SK-N-SH (cell line): ENCODE data around the gene MYCL.

ENCODE experiments used
- CTCF ChIP-seq: fragments of 200-600 bp; sonication (generic); IDR thresholded peaks from 2 replicates; pipeline ENCODE4 v1.6.1; 2017; ENCODE audit warnings: antibody characterized with exemption, mild to moderate bottlenecking, moderate library complexity
- EP300 ChIP-seq, 2 experiments: IDR thresholded peaks; 2 replicates each; pipeline versions ENCODE4 v1.4.0 to v1.6.1; 2012; ENCODE audit warnings: borderline replicate concordance in 1 of 2, low read depth in 1 of 2, low read length in 1 of 2
- FOSL2 ChIP-seq: IDR thresholded peaks from 2 replicates; pipeline ENCODE4 v1.4.0; 2012; ENCODE audit warnings: low read depth, mild to moderate bottlenecking, moderate library complexity, borderline replicate concordance
- FOXJ3 ChIP-seq: sonication (generic); formaldehyde crosslinking; IDR thresholded peaks from 2 replicates; pipeline ENCODE4 v1.5.1; 2020; ENCODE audit warnings: mild to moderate bottlenecking, missing genetic modification reagents
- GABPA ChIP-seq: IDR thresholded peaks from 2 replicates; pipeline ENCODE4 v1.4.0; 2012; ENCODE audit warnings: low read depth, mild to moderate bottlenecking
- MAX ChIP-seq: IDR thresholded peaks from 2 replicates; pipeline ENCODE4 v1.4.0; 2012; ENCODE audit warnings: low read depth
- MEF2A ChIP-seq: IDR thresholded peaks from 2 replicates; pipeline ENCODE4 v1.4.0; 2012; ENCODE audit warnings: low read depth, borderline replicate concordance
- PBX3 ChIP-seq: IDR thresholded peaks from 2 replicates; pipeline ENCODE4; 2012
- POLR2AphosphoS5 ChIP-seq: IDR thresholded peaks from 2 replicates; pipeline ENCODE4 v1.6.1; 2012; ENCODE audit warnings: low read depth, low read length
- RAD21 ChIP-seq: IDR thresholded peaks from 2 replicates; pipeline ENCODE4 v1.6.1; 2012; ENCODE audit warnings: mild to moderate bottlenecking, low read length
- REST ChIP-seq: IDR thresholded peaks from 2 replicates; pipeline ENCODE4 v1.6.1; 2012; ENCODE audit warnings: mild to moderate bottlenecking, low read depth, low read length, moderate library complexity
- RFX5 ChIP-seq: IDR thresholded peaks from 2 replicates; pipeline ENCODE4 v1.6.1; 2012; ENCODE audit warnings: mild to moderate bottlenecking, improper control_type of control experiment, low read length
- SIN3A ChIP-seq: IDR thresholded peaks from 2 replicates; pipeline ENCODE4 v1.6.1; 2012; ENCODE audit warnings: low read depth, mild to moderate bottlenecking, low read length, moderate library complexity, borderline replicate concordance

- no peak for TF ChIP-seq EP300 (IDR thresholded peaks at IDR 0.05; ENCODE audit: borderline replicate concordance in 1 of 2, low read depth in 1 of 2, low read length in 1 of 2)
- no peak for TF ChIP-seq REST
- TF ChIP-seq CTCF = no peak
- TF ChIP-seq FOSL2 = no peak
- TF ChIP-seq GABPA = no peak
- TF ChIP-seq PBX3 = no peak
- TF ChIP-seq RFX5 = no peak
- TF ChIP-seq RAD21 = no peak
- no peak for TF ChIP-seq MAX
- no peak for TF ChIP-seq MEF2A
- TF ChIP-seq POLR2AphosphoS5 = no peak
- no peak for TF ChIP-seq FOXJ3
- TF ChIP-seq SIN3A = no peak
Observed at GRCh38 chr1:39852876-39853275, 48.8 kb downstream of the MYCL start.
